Measurements from ENCODE around the gene TCEA2. TPM values are rescaled to one million over a fixed set of nuclear protein-coding genes. Genes with fewer than 3 reads are reported as not detected.

Gene TCEA2
- total and polyA plus RNA-seq, 2 of the 13 experiments (the other 11 are each of a cell fraction or from before 2014, with no cell fraction given), result 28.1 to 33.7 TPM

- TF ChIP-seq ZNF646 (CRISPR knock-in tag; IDR thresholded peaks at IDR 0.05), result peak; percentile 54; the same call in 1 of the 2 replicates
- TF ChIP-seq HNF4G (IDR thresholded peaks at IDR 0.05; ENCODE audit: borderline replicate concordance, low read depth, low read length), result 0 out of 2 replicates have a peak, but pooled peaks have one; percentile 33
- TF ChIP-seq HNF4G (CRISPR knock-in tag; IDR thresholded peaks at IDR 0.05; ENCODE audit: borderline replicate concordance, low read depth), result no peak
- TF ChIP-seq PCBP1 (IDR thresholded peaks at IDR 0.05; ENCODE audit: borderline replicate concordance, low read depth, low read length), result peak; percentile 10; the same call in 1 of the 2 replicates
- no peak for TF ChIP-seq MAFF (IDR thresholded peaks at IDR 0.05; ENCODE audit: low read depth, low read length)
- TF ChIP-seq DMTF1 (CRISPR knock-in tag; IDR thresholded peaks at IDR 0.05), result 0 out of 2 replicates have a peak, but pooled peaks have one; percentile 88
- TF ChIP-seq IKZF1 (IDR thresholded peaks at IDR 0.05), result no peak
- TF ChIP-seq TERF1 (CRISPR knock-in tag; IDR thresholded peaks at IDR 0.05), result no peak
- no peak for TF ChIP-seq POLR2AphosphoS2 (IDR thresholded peaks at IDR 0.05; ENCODE audit: low read depth, low read length)
- TF ChIP-seq KLF12 (CRISPR knock-in tag; IDR thresholded peaks at IDR 0.05; ENCODE audit: borderline replicate concordance), result no peak
- TF ChIP-seq ZNF572 (CRISPR knock-in tag; IDR thresholded peaks at IDR 0.05), result peak; percentile 97; the same call in 1 of the 2 replicates
- TF ChIP-seq ZFP36L1 (CRISPR knock-in tag; IDR thresholded peaks at IDR 0.05), result no peak
- no peak for TF ChIP-seq CHD4 (IDR thresholded peaks at IDR 0.05; ENCODE audit: borderline replicate concordance, low read length)
- TF ChIP-seq KMT2A (CRISPR knock-in tag; IDR thresholded peaks at IDR 0.05), result no peak
- TF ChIP-seq ZNF552 (CRISPR knock-in tag; IDR thresholded peaks at IDR 0.05; ENCODE audit: borderline replicate concordance), result no peak
- TF ChIP-seq ZNF709 (CRISPR knock-in tag; IDR thresholded peaks at IDR 0.05), result 0 out of 2 replicates have a peak, but pooled peaks have one; percentile 63
- TF ChIP-seq DR1 (CRISPR knock-in tag; IDR thresholded peaks at IDR 0.05), result no peak
- no peak for TF ChIP-seq ASH2L (IDR thresholded peaks at IDR 0.05; ENCODE audit: insufficient read length, low read depth, low read length)
- no peak for TF ChIP-seq CCAR2 (optimal IDR thresholded peaks at IDR 0.05; ENCODE audit: low read depth, low read length)
- TF ChIP-seq TAF15 (IDR thresholded peaks at IDR 0.05; ENCODE audit: low read depth, low read length, poor library complexity, severe bottlenecking), result peak; percentile 85
Observed at GRCh38 chr20:64041040-64041780, 21.8 kb upstream of the TCEA2 start (continued).
